WTC11 (cell line): ENCODE results near the gene CDK6. TPM values are rescaled to one million over a fixed set of nuclear protein-coding genes. Genes with fewer than 3 reads are reported as not detected.

Experiments
- ATAC-seq: fragments of 200-7000 bp; cut with Tn5 transposase; 2 replicates; pipeline ENCODE4 v1.10.0; 2021; ENCODE audit warnings: mild to moderate bottlenecking, moderate library complexity
- CTCF ChIA-PET: fragments of 300-600 bp; sonication (Branson Sonifier 250); formaldehyde crosslinking; loops from one replicate; lab custom pipeline; 2021; ENCODE audit warnings: antibody characterized with exemption; lab: Charles Lee
- POLR2A ChIA-PET: fragments of 350-600 bp; sonication (Branson Sonifier 250); formaldehyde crosslinking; loops from one replicate; lab custom pipeline; 2021; ENCODE audit warnings: antibody characterized with exemption; lab: Charles Lee
- DNase-seq: peaks from one replicate; pipeline ENCODE4 v3.0.0; 2021; ENCODE audit warnings: low spot score
- H3K27ac Mint-ChIP-seq: 2 replicates; pipeline ENCODE4 v1.8.0; 2021; ENCODE audit warnings: mixed read lengths
- H3K27me3 Mint-ChIP-seq: 2 replicates; pipeline ENCODE4 v1.8.0; 2021; ENCODE audit warnings: low read depth, mild to moderate bottlenecking, moderate library complexity, mixed read lengths
- H3K36me3 Mint-ChIP-seq: 2 replicates; pipeline ENCODE4 v1.8.0; 2021; ENCODE audit warnings: mixed read lengths
- H3K4me1 Mint-ChIP-seq: 2 replicates; pipeline ENCODE4 v1.8.0; 2022; ENCODE audit warnings: mixed read lengths
- H3K4me3 Mint-ChIP-seq: 2 replicates; pipeline ENCODE4 v1.8.0; 2021; ENCODE audit warnings: mild to moderate bottlenecking, moderate library complexity, mixed read lengths
- H3K9me3 Mint-ChIP-seq: 2 replicates; pipeline ENCODE4 v1.8.0; 2021; ENCODE audit warnings: mixed read lengths
- ATF2 ChIP-seq: sonication (generic); formaldehyde crosslinking; IDR thresholded peaks from 2 replicates; pipeline ENCODE4 v1.8.1; 2022; ENCODE audit warnings: low read depth, missing genetic modification reagents, borderline replicate concordance
- CREM ChIP-seq: sonication (generic); formaldehyde crosslinking; IDR thresholded peaks from 2 replicates; pipeline ENCODE4 v1.8.1; 2022; ENCODE audit warnings: mild to moderate bottlenecking, missing genetic modification reagents, moderate library complexity
- ELF4 ChIP-seq: sonication (generic); formaldehyde crosslinking; IDR thresholded peaks from 2 replicates; pipeline ENCODE4 v1.8.1; 2022; ENCODE audit warnings: low read depth, mild to moderate bottlenecking, moderate library complexity, missing genetic modification reagents
- ERG ChIP-seq: fragments of 250-450 bp; sonication (Bioruptor Pico); IDR thresholded peaks from 2 replicates; pipeline ENCODE4 v1.8.0; 2021; ENCODE audit warnings: mild to moderate bottlenecking
- ETV6 ChIP-seq: sonication (generic); formaldehyde crosslinking; IDR thresholded peaks from 2 replicates; pipeline ENCODE4 v1.8.1; 2022; ENCODE audit warnings: mild to moderate bottlenecking, missing genetic modification reagents
- HMGXB4 ChIP-seq: sonication (generic); formaldehyde crosslinking; IDR thresholded peaks from 2 replicates; pipeline ENCODE4 v1.8.1; 2023; ENCODE audit warnings: mild to moderate bottlenecking, moderate library complexity, missing genetic modification reagents
- IRF2 ChIP-seq: sonication (generic); formaldehyde crosslinking; IDR thresholded peaks from 2 replicates; pipeline ENCODE4 v1.8.0; 2022; ENCODE audit warnings: low read depth, missing genetic modification reagents, borderline replicate concordance
- MLX ChIP-seq: sonication (generic); formaldehyde crosslinking; IDR thresholded peaks from 2 replicates; pipeline ENCODE4 v1.8.1; 2023; ENCODE audit warnings: mild to moderate bottlenecking, missing genetic modification reagents, moderate library complexity
- MYBL2 ChIP-seq: sonication (generic); formaldehyde crosslinking; IDR thresholded peaks from 2 replicates; pipeline ENCODE4 v1.8.1; 2023; ENCODE audit warnings: mild to moderate bottlenecking, moderate library complexity, missing genetic modification reagents
- NFYB ChIP-seq: sonication (generic); formaldehyde crosslinking; conservative IDR thresholded peaks from 2 replicates; pipeline ENCODE4 v1.8.0; 2022; ENCODE audit warnings: low read depth, missing genetic modification reagents
- NR1H2 ChIP-seq: sonication (generic); formaldehyde crosslinking; IDR thresholded peaks from 2 replicates; pipeline ENCODE4 v1.9.0; 2021; ENCODE audit warnings: mild to moderate bottlenecking, moderate library complexity, missing genetic modification reagents
- NR3C1 ChIP-seq: sonication (generic); formaldehyde crosslinking; conservative IDR thresholded peaks from 2 replicates; pipeline ENCODE4 v1.8.1; 2023; ENCODE audit warnings: low read depth, mild to moderate bottlenecking, missing genetic modification reagents
- PRDM15 ChIP-seq: sonication (generic); formaldehyde crosslinking; IDR thresholded peaks from 2 replicates; pipeline ENCODE4 v1.8.0; 2022; ENCODE audit warnings: missing genetic modification reagents
- USF1 ChIP-seq: sonication (generic); formaldehyde crosslinking; IDR thresholded peaks from 2 replicates; pipeline ENCODE4 v1.8.0; 2022; ENCODE audit warnings: mild to moderate bottlenecking, missing genetic modification reagents
- ZBTB21 ChIP-seq: sonication (generic); formaldehyde crosslinking; IDR thresholded peaks from 2 replicates; pipeline ENCODE4 v1.8.1; 2023; ENCODE audit warnings: mild to moderate bottlenecking, missing genetic modification reagents, borderline replicate concordance
- ZBTB43 ChIP-seq: sonication (generic); formaldehyde crosslinking; IDR thresholded peaks from 2 replicates; pipeline ENCODE4 v1.8.1; 2023; ENCODE audit warnings: mild to moderate bottlenecking, missing genetic modification reagents
- ZNF317 ChIP-seq: sonication (generic); formaldehyde crosslinking; IDR thresholded peaks from 2 replicates; pipeline ENCODE4 v1.8.1; 2023; ENCODE audit warnings: low read depth, mild to moderate bottlenecking, moderate library complexity, missing genetic modification reagents, borderline replicate concordance
- ZNF425 ChIP-seq: fragments of 250-450 bp; sonication (Bioruptor Pico); conservative IDR thresholded peaks from 2 replicates; pipeline ENCODE4 v1.9.0; 2021; ENCODE audit warnings: mild to moderate bottlenecking
- ZNF532 ChIP-seq: fragments of 250-450 bp; sonication (Bioruptor Pico); IDR thresholded peaks from 2 replicates; pipeline ENCODE4 v1.9.0; 2021; ENCODE audit warnings: mild to moderate bottlenecking, borderline replicate concordance
- ZNF671 ChIP-seq: fragments of 250-450 bp; sonication (Bioruptor Pico); IDR thresholded peaks from 2 replicates; pipeline ENCODE4 v1.8.0; 2021; ENCODE audit warnings: mild to moderate bottlenecking
- total RNA-seq: library from RNA; stranded (reverse); gene quantifications from 3 replicates; pipeline ENCODE4 v1.2.3, GENCODE V29; 2021

The CDK6 gene
- total RNA-seq, 1 experiment from 2014 or later = 47.2 TPM

GRCh38 chr7:92622685-92623084 lies 213.7 kb downstream of the CDK6 start:
- Mint-ChIP-seq H3K36me3 (no peaks in the 10 kb centered on the region), H3K4me3 (no peak overlapping the region), H3K9me3 (no peaks in the 10 kb centered on the region), H3K27ac (peak overlapping the region; percentile 34; the same call in 1 of the 2 replicates), H3K4me1 (0 out of 2 replicates have a peak, but pooled peaks cover 4% of the 10 kb centered on the region), H3K27me3 (no peaks in the 10 kb centered on the region; the same call in 1 of the 2 replicates)
- CTCF ChIA-PET = no interaction called here
- no peak for DNase-seq
- ATAC-seq = no peak
- POLR2A ChIA-PET = no interaction called here
- no peak for TF ChIP-seq ZNF425
- no peak for TF ChIP-seq ETV6 (CRISPR knock-in tag)
- TF ChIP-seq NR1H2 (CRISPR knock-in tag) = no peak
- TF ChIP-seq ZNF317 (CRISPR knock-in tag) = no peak
- no peak for TF ChIP-seq PRDM15 (CRISPR knock-in tag)
- no peak for TF ChIP-seq HMGXB4
- TF ChIP-seq ZNF671 (CRISPR knock-in tag) = no peak
- TF ChIP-seq USF1 (CRISPR knock-in tag) = no peak
- TF ChIP-seq ELF4 (CRISPR knock-in tag) = no peak
- no peak for TF ChIP-seq ATF2
- TF ChIP-seq MLX (CRISPR knock-in tag) = no peak
- TF ChIP-seq NR3C1 (CRISPR knock-in tag) = no peak
- no peak for TF ChIP-seq ZBTB21 (CRISPR knock-in tag)
- TF ChIP-seq ERG (CRISPR knock-in tag) = no peak
- TF ChIP-seq ZBTB43 (CRISPR knock-in tag) = no peak
- no peak for TF ChIP-seq MYBL2 (CRISPR knock-in tag)
- TF ChIP-seq NFYB (CRISPR knock-in tag) = no peak
- no peak for TF ChIP-seq ZNF532 (CRISPR knock-in tag)
- no peak for TF ChIP-seq IRF2 (CRISPR knock-in tag)
- TF ChIP-seq CREM (CRISPR knock-in tag) = no peak
